Stimulated activated CD4-positive, alpha-beta T cell treated with anti-CD3 and anti-CD28 coated beads, Interleukin-1b, Interleukin-23, amount 100 ng/mL, for 24 hours (primary cell): ENCODE measurements around the gene ARHGAP9.
"Not testable (repeated sequence)": the region's sequence is repeated elsewhere in the genome, so short reads cannot be mapped to it uniquely, and the experiment has no call there.

Experiments used
- DNase-seq, 4 experiments: peaks; one replicate each; pipeline ENCODE4 v3.0.0-alpha.2; 2020; ENCODE audit warnings: low read depth in 4 of 4, low spot score in 1 of 4

The ARHGAP9 gene

GRCh38 chr12:57495051-57495701 lies 15.5 kb upstream of the ARHGAP9 start:
- DNase-seq: not testable (repeated sequence)

GRCh38 chr12:57491393-57492280 lies 12.0 kb upstream of the ARHGAP9 start:
- DNase-seq: no peak

GRCh38 chr12:57490126-57490525 lies 10.5 kb upstream of the ARHGAP9 start:
- DNase-seq: no peak

- no peak for DNase-seq
Measured at GRCh38 chr12:57489157-57489641, 9.5 kb upstream of the ARHGAP9 start.

GRCh38 chr12:57488402-57489156 lies 8.9 kb upstream of the ARHGAP9 start:
- no peak for DNase-seq

- DNase-seq: peak; percentile 80 to 88 (median 84)
Measured at GRCh38 chr12:57487597-57488401, 8.1 kb upstream of the ARHGAP9 start, which contains the start of gene MARS1. MARS1 (plus strand) TSS chr12:57488068; CDS start chr12:57488091, 23 bp downstream.

- no peak for DNase-seq
Measured at GRCh38 chr12:57487055-57487596, 7.5 kb upstream of the ARHGAP9 start.

- DNase-seq: no peak
Measured at GRCh38 chr12:57485695-57486094, 6.0 kb upstream of the ARHGAP9 start.

GRCh38 chr12:57483466-57483865 lies 3.8 kb upstream of the ARHGAP9 start:
- DNase-seq: no peak

- DNase-seq: no peak
Measured at GRCh38 chr12:57481671-57482070, 2.0 kb upstream of the ARHGAP9 start.

GRCh38 chr12:57479043-57479375 lies 657 bp downstream of the ARHGAP9 start:
- DNase-seq: no peak

- DNase-seq: no peak
Measured at GRCh38 chr12:57477710-57478681, 1.7 kb downstream of the ARHGAP9 start.

- DNase-seq: no peak
Measured at GRCh38 chr12:57476993-57477709, 2.5 kb downstream of the ARHGAP9 start.

GRCh38 chr12:57476162-57476992 lies 3.3 kb downstream of the ARHGAP9 start:
- peak; percentile 57 to 74 (median 61) for DNase-seq

- DNase-seq: no peak
Measured at GRCh38 chr12:57475271-57476161, 4.2 kb downstream of the ARHGAP9 start.

GRCh38 chr12:57474862-57475261 lies 4.8 kb downstream of the ARHGAP9 start:
- DNase-seq: no peak

- no peak for DNase-seq
Measured at GRCh38 chr12:57474430-57474829, 5.2 kb downstream of the ARHGAP9 start.
